ENCODE data around the gene STXBP1. TPM values are rescaled to one million over a fixed set of nuclear protein-coding genes. Genes with fewer than 3 reads are reported as not detected.

Gene STXBP1
- total RNA-seq, 1 experiment from 2014 or later, result 40.6 TPM

DNA sequence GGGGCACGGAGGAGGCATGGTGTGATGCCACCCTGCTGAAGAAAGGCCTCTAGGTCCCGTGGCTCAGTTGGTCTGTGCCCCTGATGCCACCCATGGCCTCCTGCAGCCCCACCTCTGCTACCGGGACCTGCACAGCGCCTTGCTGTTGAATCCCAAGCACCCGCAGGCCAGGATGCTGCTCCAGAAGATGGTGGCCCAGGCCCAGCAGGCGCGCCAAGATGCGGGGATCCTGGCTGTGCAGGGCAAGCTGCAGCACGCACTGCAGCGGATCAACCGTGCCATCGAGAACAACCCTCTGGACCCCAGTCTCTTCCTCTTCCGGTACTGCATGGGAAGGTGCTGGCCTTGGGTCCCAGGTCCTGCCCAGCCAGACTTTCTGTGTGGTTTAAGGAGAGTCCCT, 110.9 kb downstream of the STXBP1 start:
- Histone ChIP-seq H3K36me3 (ENCODE audit: control insufficient read depth in 1 of 2, insufficient read depth in 2 of 2, low read length in 2 of 2) (no peaks in the 10 kb centered on the region), H3K9ac (ENCODE audit: low read length) (no peak overlapping the region), H4K20me1 (ENCODE audit: insufficient read depth) (no peaks in the 10 kb centered on the region), H3K4me2 (ENCODE audit: low read length) (no peak overlapping the region), H3K9me2 (ENCODE audit: insufficient read depth) (no peaks in the 10 kb centered on the region), H3K27ac (ENCODE audit: low read depth, low read length) (peak overlapping the region; percentile 8; the same call in 1 of the 2 replicates), H3K9me3 (ENCODE audit: control insufficient read depth in 1 of 2, insufficient read depth in 1 of 2, low read depth in 1 of 2, low read length in 2 of 2) (no peaks in the 10 kb centered on the region), H3K4me1 (ENCODE audit: control insufficient read depth in 1 of 2, insufficient read depth in 2 of 2, low read length in 2 of 2) (peaks cover 54 to 62% of the 10 kb centered on the region in 2 experiments), H3K27me3 (ENCODE audit: insufficient read depth, low read length) (no peaks in the 10 kb centered on the region), H3K79me2 (ENCODE audit: insufficient read depth, low read length) (no peaks in the 10 kb centered on the region), H3K4me3 (replicated peaks in 1 of 2; ENCODE audit: low read depth in 1 of 2, low read length in 2 of 2) (no peak overlapping the region), H2AFZ (ENCODE audit: low read depth, low read length, poor library complexity, severe bottlenecking) (no peak overlapping the region)
- ChIA-PET POLR2A (interaction anchor here (1.1 kb wide), 1 partner anchor 12 kb away, joined by 3 read pairs; the partner anchor contains the start of gene TOR2A), CTCF (interaction anchor here (2.7 kb wide), 1 partner anchor 12 kb away, joined by 17 read pairs; the partner anchor contains the start of gene TOR2A), RAD21 (ENCODE audit: low non-redundant PET in 1 of 2, low total read pairs in 2 of 2, uncharacterized antibody in 2 of 2, unreplicated experiment in 2 of 2) (no interaction called here)
- intact Hi-C loops (cut with micrococcal nuclease), result loop anchor here (5.0 kb wide), 2 partner anchors 111 to 201 kb away; partner anchors contain the start of gene STXBP1
- no peak for TF ChIP-seq POLR2AphosphoS5 (IDR thresholded peaks at IDR 0.05; ENCODE audit: low read depth, low read length)
- TF ChIP-seq SRF (IDR thresholded peaks at IDR 0.05; ENCODE audit: low read depth), result no peak
- ATAC-seq (no peak), DNase-seq (ENCODE audit: low read depth, low spot score) (no peak)
- BruUV-seq (replicated peaks), result no TSS peak

DNA sequence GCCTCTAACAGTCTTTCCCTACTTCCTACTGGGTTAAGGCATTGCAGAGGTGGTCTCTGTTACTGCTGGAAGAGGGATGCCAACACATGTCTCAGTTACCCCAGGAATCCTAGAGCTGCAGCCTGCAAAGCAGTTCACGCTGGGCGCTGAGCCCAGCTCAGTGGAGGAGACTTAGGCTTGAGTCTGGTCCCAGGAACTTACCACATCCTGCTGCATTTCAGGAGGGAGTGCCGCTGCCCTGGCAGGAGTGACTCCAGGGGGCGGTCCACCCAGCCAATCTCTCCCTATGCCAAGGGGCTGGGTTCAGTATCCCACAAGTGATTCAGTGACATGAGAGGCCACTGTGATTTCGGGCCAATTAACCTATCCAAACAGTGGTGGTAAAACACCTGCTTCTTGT, 111.4 kb downstream of the STXBP1 start:
- DNase-seq (ENCODE audit: low read depth, low spot score), result no peak
- ATAC-seq, result no peak
- H3K4me1 ChIP-seq (ENCODE audit: control insufficient read depth in 1 of 2, insufficient read depth in 2 of 2, low read length in 2 of 2), result peaks cover 54 to 62% of the 10 kb centered on the region in 2 experiments
- H3K27ac ChIP-seq (ENCODE audit: low read depth, low read length), result peak overlapping the region; percentile 50; the same call in 1 of the 2 replicates
- no peaks in the 10 kb centered on the region for H3K79me2 ChIP-seq (ENCODE audit: insufficient read depth, low read length)
- H3K9me2 ChIP-seq (ENCODE audit: insufficient read depth), result no peaks in the 10 kb centered on the region
- no peaks in the 10 kb centered on the region for H3K36me3 ChIP-seq (ENCODE audit: control insufficient read depth in 1 of 2, insufficient read depth in 2 of 2, low read length in 2 of 2)
- RAD21 ChIA-PET (ENCODE audit: low non-redundant PET in 1 of 2, low total read pairs in 2 of 2, uncharacterized antibody in 2 of 2, unreplicated experiment in 2 of 2), result no interaction called here
- H4K20me1 ChIP-seq (ENCODE audit: insufficient read depth), result no peaks in the 10 kb centered on the region
- no peak overlapping the region for H2AFZ ChIP-seq (ENCODE audit: low read depth, low read length, poor library complexity, severe bottlenecking)
- no TSS peak for BruUV-seq (replicated peaks)
- POLR2A ChIA-PET, result interaction anchor here (1.1 kb wide), 1 partner anchor 11 kb away, joined by 3 read pairs; the partner anchor contains the start of gene TOR2A
- H3K9ac ChIP-seq (ENCODE audit: low read length), result no peak overlapping the region
- H3K9me3 ChIP-seq (ENCODE audit: control insufficient read depth in 1 of 2, insufficient read depth in 1 of 2, low read depth in 1 of 2, low read length in 2 of 2), result no peaks in the 10 kb centered on the region
- intact Hi-C loops (cut with micrococcal nuclease), result loop anchor here (5.0 kb wide), 2 partner anchors 111 to 201 kb away; partner anchors contain the start of gene STXBP1
- CTCF ChIA-PET, result interaction anchor here (2.7 kb wide), 1 partner anchor 11 kb away, joined by 17 read pairs; the partner anchor contains the start of gene TOR2A
- peak overlapping the region; percentile 10; the same call in 1 of the 2 replicates for H3K4me2 ChIP-seq (ENCODE audit: low read length)
- H3K4me3 ChIP-seq (replicated peaks in 1 of 2; ENCODE audit: low read depth in 1 of 2, low read length in 2 of 2), result no peak overlapping the region
- H3K27me3 ChIP-seq (ENCODE audit: insufficient read depth, low read length), result no peaks in the 10 kb centered on the region
- TF ChIP-seq ZNF274 (IDR thresholded peaks at IDR 0.05; ENCODE audit: low read depth, low read length), result no peak
- TF ChIP-seq ELF1 (IDR thresholded peaks at IDR 0.05; ENCODE audit: borderline replicate concordance, low read depth), result no peak
- TF ChIP-seq EGR1 (IDR thresholded peaks at IDR 0.05; ENCODE audit: low read depth), result no peak
- TF ChIP-seq, protein P1, sequence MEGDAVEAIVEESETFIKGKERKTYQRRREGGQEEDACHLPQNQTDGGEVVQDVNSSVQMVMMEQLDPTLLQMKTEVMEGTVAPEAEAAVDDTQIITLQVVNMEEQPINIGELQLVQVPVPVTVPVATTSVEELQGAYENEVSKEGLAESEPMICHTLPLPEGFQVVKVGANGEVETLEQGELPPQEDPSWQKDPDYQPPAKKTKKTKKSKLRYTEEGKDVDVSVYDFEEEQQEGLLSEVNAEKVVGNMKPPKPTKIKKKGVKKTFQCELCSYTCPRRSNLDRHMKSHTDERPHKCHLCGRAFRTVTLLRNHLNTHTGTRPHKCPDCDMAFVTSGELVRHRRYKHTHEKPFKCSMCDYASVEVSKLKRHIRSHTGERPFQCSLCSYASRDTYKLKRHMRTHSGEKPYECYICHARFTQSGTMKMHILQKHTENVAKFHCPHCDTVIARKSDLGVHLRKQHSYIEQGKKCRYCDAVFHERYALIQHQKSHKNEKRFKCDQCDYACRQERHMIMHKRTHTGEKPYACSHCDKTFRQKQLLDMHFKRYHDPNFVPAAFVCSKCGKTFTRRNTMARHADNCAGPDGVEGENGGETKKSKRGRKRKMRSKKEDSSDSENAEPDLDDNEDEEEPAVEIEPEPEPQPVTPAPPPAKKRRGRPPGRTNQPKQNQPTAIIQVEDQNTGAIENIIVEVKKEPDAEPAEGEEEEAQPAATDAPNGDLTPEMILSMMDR (IDR thresholded peaks at IDR 0.05 in 2 of 3, conservative IDR thresholded peaks at IDR 0.05 in 1 of 3; ENCODE audit: borderline replicate concordance in 1 of 3, insufficient read depth in 1 of 3, low read depth in 2 of 3, low read length in 2 of 3), result no peak
- no peak for TF ChIP-seq YY1 (IDR thresholded peaks at IDR 0.05; ENCODE audit: extremely low read depth, insufficient replicate concordance, low read depth, low read length)
- TF ChIP-seq CBX3 (IDR thresholded peaks at IDR 0.05; ENCODE audit: low read depth), result no peak
- TF ChIP-seq POLR2AphosphoS5 (IDR thresholded peaks at IDR 0.05; ENCODE audit: low read depth, low read length), result no peak
- no peak for TF ChIP-seq SP1 (IDR thresholded peaks at IDR 0.05; ENCODE audit: low read depth)
- TF ChIP-seq FOSL1 (IDR thresholded peaks at IDR 0.05; ENCODE audit: low read depth), result no peak
- TF ChIP-seq, protein P2, sequence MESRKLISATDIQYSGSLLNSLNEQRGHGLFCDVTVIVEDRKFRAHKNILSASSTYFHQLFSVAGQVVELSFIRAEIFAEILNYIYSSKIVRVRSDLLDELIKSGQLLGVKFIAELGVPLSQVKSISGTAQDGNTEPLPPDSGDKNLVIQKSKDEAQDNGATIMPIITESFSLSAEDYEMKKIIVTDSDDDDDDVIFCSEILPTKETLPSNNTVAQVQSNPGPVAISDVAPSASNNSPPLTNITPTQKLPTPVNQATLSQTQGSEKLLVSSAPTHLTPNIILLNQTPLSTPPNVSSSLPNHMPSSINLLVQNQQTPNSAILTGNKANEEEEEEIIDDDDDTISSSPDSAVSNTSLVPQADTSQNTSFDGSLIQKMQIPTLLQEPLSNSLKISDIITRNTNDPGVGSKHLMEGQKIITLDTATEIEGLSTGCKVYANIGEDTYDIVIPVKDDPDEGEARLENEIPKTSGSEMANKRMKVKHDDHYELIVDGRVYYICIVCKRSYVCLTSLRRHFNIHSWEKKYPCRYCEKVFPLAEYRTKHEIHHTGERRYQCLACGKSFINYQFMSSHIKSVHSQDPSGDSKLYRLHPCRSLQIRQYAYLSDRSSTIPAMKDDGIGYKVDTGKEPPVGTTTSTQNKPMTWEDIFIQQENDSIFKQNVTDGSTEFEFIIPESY (IDR thresholded peaks at IDR 0.05; ENCODE audit: extremely low read depth, insufficient replicate concordance, low read length), result no peak
- TF ChIP-seq, protein P3, sequence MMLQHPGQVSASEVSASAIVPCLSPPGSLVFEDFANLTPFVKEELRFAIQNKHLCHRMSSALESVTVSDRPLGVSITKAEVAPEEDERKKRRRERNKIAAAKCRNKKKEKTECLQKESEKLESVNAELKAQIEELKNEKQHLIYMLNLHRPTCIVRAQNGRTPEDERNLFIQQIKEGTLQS (IDR thresholded peaks at IDR 0.05), result no peak
- no peak for TF ChIP-seq SRF (IDR thresholded peaks at IDR 0.05; ENCODE audit: low read depth)
- TF ChIP-seq RAD21 (IDR thresholded peaks at IDR 0.05; ENCODE audit: low read depth), result no peak
- no peak for TF ChIP-seq EZH2 (IDR thresholded peaks at IDR 0.05)
- TF ChIP-seq JUND (IDR thresholded peaks at IDR 0.05), result no peak
